ENCODE results near the gene MARK4. TPM values are rescaled to one million over a fixed set of nuclear protein-coding genes. Genes with fewer than 3 reads are reported as not detected.

Gene MARK4
- total and polyA plus RNA-seq, 12 donors, result 13.8 to 45.3 (median 32.0) TPM

GRCh38 chr19:45320997-45321775 lies 70.1 kb downstream of the MARK4 start:
- no peaks in the 10 kb centered on the region for H3K9me3 ChIP-seq
- ATAC-seq (no peak), DNase-seq (no peak)
- peak overlapping the region; percentile 32 to 64 (median 56) for H3K4me3 ChIP-seq
- H3K27me3 ChIP-seq, result peaks cover 0 to 37% (median 17%) of the 10 kb centered on the region in 7 donors
- H3K36me3 ChIP-seq, result peaks cover 0 to 32% (median 0%) of the 10 kb centered on the region in 9 donors
- H3K27ac ChIP-seq, result peak overlapping the region in 8 of 10 donors; percentile 53 to 99 (median 96)
- intact Hi-C loops (cut with DNase I), result loop anchor here in 1 of 10 donors (10.0 kb wide), 1 partner anchor 66 kb away; the partner anchor contains the start of gene MARK4
- H3K4me1 ChIP-seq, result peaks cover 0 to 54% (median 8%) of the 10 kb centered on the region in 9 donors
- WGBS, 2 donors, result 44 to 61% methylated on average over 12 of the region's 12 CpGs
- TF ChIP-seq, protein P1, sequence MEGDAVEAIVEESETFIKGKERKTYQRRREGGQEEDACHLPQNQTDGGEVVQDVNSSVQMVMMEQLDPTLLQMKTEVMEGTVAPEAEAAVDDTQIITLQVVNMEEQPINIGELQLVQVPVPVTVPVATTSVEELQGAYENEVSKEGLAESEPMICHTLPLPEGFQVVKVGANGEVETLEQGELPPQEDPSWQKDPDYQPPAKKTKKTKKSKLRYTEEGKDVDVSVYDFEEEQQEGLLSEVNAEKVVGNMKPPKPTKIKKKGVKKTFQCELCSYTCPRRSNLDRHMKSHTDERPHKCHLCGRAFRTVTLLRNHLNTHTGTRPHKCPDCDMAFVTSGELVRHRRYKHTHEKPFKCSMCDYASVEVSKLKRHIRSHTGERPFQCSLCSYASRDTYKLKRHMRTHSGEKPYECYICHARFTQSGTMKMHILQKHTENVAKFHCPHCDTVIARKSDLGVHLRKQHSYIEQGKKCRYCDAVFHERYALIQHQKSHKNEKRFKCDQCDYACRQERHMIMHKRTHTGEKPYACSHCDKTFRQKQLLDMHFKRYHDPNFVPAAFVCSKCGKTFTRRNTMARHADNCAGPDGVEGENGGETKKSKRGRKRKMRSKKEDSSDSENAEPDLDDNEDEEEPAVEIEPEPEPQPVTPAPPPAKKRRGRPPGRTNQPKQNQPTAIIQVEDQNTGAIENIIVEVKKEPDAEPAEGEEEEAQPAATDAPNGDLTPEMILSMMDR (IDR thresholded peaks at IDR 0.05), result no peak

- Histone ChIP-seq H3K4me1 (peaks cover 0 to 58% (median 8%) of the 10 kb centered on the region in 9 donors), H3K9me3 (no peaks in the 10 kb centered on the region), H3K27ac (peak overlapping the region; percentile 79 to 99 (median 96)), H3K36me3 (peaks cover 0 to 25% (median 0%) of the 10 kb centered on the region in 9 donors), H3K4me3 (peak overlapping the region; percentile 32 to 64 (median 56)), H3K27me3 (peaks cover 0 to 34% (median 17%) of the 10 kb centered on the region in 7 donors)
- TF ChIP-seq, protein P1 (IDR thresholded peaks at IDR 0.05), result no peak
- intact Hi-C loops (cut with DNase I), result loop anchor here in 1 of 10 donors (10.0 kb wide), 1 partner anchor 67 kb away; the partner anchor contains the start of gene MARK4
- ATAC-seq (peak; percentile 23 to 72 (median 48)), DNase-seq (peak; percentile 60 to 61)
- 22 to 24% methylated on average over 7 of the region's 7 CpGs for WGBS, 2 donors
Measured at GRCh38 chr19:45321848-45322247, 70.8 kb downstream of the MARK4 start.

DNA sequence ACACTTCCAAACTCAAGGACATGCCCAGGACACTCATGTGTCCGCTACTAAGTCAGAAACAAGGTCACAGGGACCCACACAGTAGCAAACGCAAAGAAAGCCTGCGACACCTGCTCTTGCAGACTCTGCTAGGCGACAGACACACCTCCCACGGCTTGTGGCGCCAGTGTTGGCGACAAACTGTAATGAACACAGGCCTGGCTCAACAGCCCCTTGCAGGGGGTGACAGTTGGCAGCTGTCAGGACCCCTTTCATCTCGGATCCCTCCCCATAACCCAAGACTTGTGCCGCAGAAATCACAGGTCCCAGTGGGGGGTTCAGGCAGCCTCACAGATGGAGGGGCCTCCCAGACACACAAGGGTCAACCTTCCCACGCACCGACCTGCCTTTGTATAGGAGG lies 71.2 kb downstream of the MARK4 start:
- intact Hi-C loops (cut with DNase I), result loop anchor here in 1 of 10 donors (10.0 kb wide), 1 partner anchor 68 kb away; the partner anchor contains the start of gene MARK4
- peak in 4 of 8 donors; percentile 1 to 19 (median 2) for ATAC-seq
- WGBS, 2 donors, result 23 to 38% methylated on average over 11 of the region's 11 CpGs

More for the DNA sequence above, 71.2 kb downstream of the MARK4 start:
- peak overlapping the region; percentile 32 to 64 (median 56) for H3K4me3 ChIP-seq
- H3K9me3 ChIP-seq, result no peaks in the 10 kb centered on the region
- peaks cover 0 to 58% (median 8%) of the 10 kb centered on the region in 9 donors for H3K4me1 ChIP-seq
- H3K27ac ChIP-seq, result peak overlapping the region; percentile 79 to 99 (median 96)
- peaks cover 0 to 21% (median 0%) of the 10 kb centered on the region in 9 donors for H3K36me3 ChIP-seq
- TF ChIP-seq, protein P1 (IDR thresholded peaks at IDR 0.05), result no peak
- no peak for DNase-seq
- H3K27me3 ChIP-seq, result peaks cover 0 to 31% (median 17%) of the 10 kb centered on the region in 7 donors
